Activated naive CD4-positive, alpha-beta T cell treated with anti-CD3 and anti-CD28 coated beads, Interleukin-2, amount 10 ng/mL, durations not matched to agents 7 days and 5 days (primary cell): ENCODE results near the gene COL23A1.

Experiments used
- CTCF ChIA-PET: fragments of 350-600 bp; sonication (Branson Sonifier 250); formaldehyde crosslinking; loops from one replicate; lab custom pipeline; 2021; ENCODE audit warnings: antibody characterized with exemption; lab: Charles Lee
- DNase-seq: peaks from one replicate; pipeline ENCODE4 v3.0.0-alpha.2; 2020
- H3K27ac Mint-ChIP-seq: one replicate; pipeline ENCODE4 v1.8.0; 2021; ENCODE audit warnings: mild to moderate bottlenecking, moderate library complexity, mixed read lengths
- H3K27me3 Mint-ChIP-seq: one replicate; pipeline ENCODE4 v1.8.0; 2021; ENCODE audit warnings: mild to moderate bottlenecking, mixed read lengths
- H3K36me3 Mint-ChIP-seq: one replicate; pipeline ENCODE4 v1.8.0; 2021; ENCODE audit warnings: mixed read lengths
- H3K4me1 Mint-ChIP-seq: one replicate; pipeline ENCODE4 v1.8.0; 2021; ENCODE audit warnings: mixed read lengths
- H3K4me3 Mint-ChIP-seq: one replicate; pipeline ENCODE4 v1.8.0; 2021; ENCODE audit warnings: mild to moderate bottlenecking, moderate library complexity, mixed read lengths
- H3K9me3 Mint-ChIP-seq: one replicate; pipeline ENCODE4 v1.8.0; 2021; ENCODE audit warnings: mixed read lengths

COL23A1 gene

DNA sequence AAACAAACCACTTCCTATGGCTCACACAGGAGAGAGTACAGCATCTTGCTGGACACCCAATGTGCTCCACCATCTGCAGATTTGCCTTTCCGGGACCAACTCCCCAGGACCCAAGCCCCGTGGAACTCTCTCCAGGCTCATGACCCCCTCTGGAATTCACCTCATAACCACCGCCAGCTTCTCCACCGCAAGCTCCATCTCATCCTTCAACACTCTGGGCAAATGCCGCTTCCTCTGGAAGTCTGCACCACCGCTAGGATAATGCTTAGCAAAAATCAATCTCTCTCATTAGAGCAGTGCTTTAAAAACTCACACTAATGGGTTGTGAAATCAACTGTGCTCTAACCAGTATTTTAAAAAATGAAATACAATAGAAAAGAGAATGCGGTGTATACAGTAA is 150.0 kb downstream of the COL23A1 start:
- peaks cover 5% of the 10 kb centered on the region for H3K4me1 Mint-ChIP-seq
- H3K36me3 Mint-ChIP-seq, result no peaks in the 10 kb centered on the region
- peaks cover 48% of the 10 kb centered on the region for H3K27me3 Mint-ChIP-seq
- no peak overlapping the region for H3K27ac Mint-ChIP-seq
- H3K9me3 Mint-ChIP-seq, result no peaks in the 10 kb centered on the region
- no peak overlapping the region for H3K4me3 Mint-ChIP-seq
- CTCF ChIA-PET, result no interaction called here
- DNase-seq, result no peak

DNA sequence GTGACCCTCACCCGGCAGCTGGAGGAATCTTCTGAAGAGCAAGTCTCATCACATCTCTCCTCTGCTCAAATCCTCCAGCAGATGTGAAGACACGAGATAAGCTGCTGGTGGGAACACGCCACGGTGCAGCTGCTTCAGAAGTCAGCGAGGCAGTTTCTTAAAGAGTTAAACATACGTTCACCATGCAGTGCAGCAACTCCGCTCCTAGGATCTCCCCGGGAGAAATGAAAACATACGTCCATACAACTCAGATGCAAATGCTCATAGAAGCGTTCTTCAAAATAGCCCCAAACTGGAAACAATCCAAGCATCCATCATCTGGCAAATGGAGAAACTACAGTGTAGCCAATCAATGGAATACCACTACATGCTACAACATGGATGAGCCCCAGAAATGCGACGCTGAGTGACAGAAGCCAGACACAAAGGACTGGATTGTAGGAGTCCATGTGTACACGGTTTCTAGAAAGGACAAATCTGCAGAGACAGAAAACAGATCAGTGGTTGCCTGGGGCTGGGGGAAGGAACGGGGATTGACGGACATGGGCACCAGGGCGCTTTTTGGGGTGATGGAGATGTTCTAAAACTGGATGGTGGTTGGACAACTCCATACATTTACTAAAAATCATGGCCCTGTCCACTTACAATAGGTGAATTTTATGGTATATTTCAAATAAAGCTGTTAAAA is 150.6 kb downstream of the COL23A1 start:
- CTCF ChIA-PET, result no interaction called here
- Mint-ChIP-seq H3K27ac (no peak overlapping the region), H3K27me3 (peaks cover 48% of the 10 kb centered on the region), H3K4me3 (no peak overlapping the region), H3K36me3 (no peaks in the 10 kb centered on the region), H3K9me3 (no peaks in the 10 kb centered on the region), H3K4me1 (peaks cover 5% of the 10 kb centered on the region)
- no peak for DNase-seq

DNA sequence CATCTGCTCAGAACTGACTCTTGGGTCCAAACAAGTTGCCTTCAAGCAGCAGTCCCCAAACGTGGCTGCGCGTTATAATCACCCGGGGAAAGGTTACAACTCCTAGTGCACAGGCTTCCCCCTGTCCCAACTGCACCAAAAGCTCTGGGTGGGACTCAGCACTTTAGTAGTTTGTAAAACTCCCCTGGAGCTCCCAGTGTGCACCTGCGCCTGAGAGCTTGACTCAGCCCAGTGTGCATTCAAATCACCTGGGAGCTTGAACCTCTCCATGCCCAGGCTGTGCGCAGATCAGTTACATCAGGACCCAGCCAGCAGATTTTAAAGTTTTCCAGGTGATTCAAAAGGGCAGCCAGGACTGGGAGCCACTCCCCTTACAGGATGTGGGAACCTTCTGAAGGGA is 151.4 kb downstream of the COL23A1 start:
- Mint-ChIP-seq H3K27me3 (peaks cover 44% of the 10 kb centered on the region), H3K4me1 (peaks cover 5% of the 10 kb centered on the region), H3K4me3 (no peak overlapping the region), H3K27ac (no peak overlapping the region), H3K9me3 (no peaks in the 10 kb centered on the region), H3K36me3 (no peaks in the 10 kb centered on the region)
- DNase-seq, result no peak
- CTCF ChIA-PET, result no interaction called here

DNA sequence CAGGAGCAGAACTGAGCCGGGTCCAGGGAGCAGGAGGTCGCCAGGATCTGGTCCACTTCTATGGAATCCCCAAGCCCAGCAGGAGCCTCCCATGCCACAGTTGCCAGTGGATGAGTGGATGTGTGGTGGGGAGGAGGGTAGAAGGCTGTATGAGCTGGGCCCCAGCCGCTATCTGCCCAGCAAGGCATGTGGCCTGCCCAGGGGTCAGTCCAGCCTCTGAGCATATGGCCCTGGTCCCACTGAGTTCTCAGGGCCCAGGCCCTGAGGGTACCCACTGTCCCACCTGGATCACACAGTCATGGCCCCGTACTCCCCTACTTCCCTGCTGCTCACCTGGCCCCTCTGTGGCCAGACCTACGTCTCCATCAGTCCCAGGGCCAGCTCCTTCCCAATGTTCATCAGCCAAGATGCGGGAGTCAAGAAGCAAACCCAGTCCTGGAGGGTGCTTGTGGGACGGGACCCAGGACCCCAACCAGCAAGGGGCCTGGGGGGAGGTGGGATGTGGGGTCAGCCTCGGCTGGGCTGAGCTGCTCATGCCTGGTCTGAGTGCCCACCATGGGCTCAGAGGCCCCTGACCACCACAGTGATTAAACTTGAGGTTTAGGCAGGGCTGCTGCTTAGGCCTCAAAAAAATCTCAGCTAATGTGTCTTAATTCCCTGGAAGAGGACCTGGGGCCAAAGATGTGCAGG is 152.7 kb downstream of the COL23A1 start:
- peaks cover 35% of the 10 kb centered on the region for H3K27me3 Mint-ChIP-seq
- H3K4me3 Mint-ChIP-seq, result no peak overlapping the region
- no peak for DNase-seq
- H3K4me1 Mint-ChIP-seq, result no peaks in the 10 kb centered on the region
- no peaks in the 10 kb centered on the region for H3K36me3 Mint-ChIP-seq
- no peaks in the 10 kb centered on the region for H3K9me3 Mint-ChIP-seq
- CTCF ChIA-PET, result interaction anchor here (0.6 kb wide), 1 partner anchor 35 kb away, joined by 3 read pairs; no protein-coding TSS in a partner anchor
- no peak overlapping the region for H3K27ac Mint-ChIP-seq

DNA sequence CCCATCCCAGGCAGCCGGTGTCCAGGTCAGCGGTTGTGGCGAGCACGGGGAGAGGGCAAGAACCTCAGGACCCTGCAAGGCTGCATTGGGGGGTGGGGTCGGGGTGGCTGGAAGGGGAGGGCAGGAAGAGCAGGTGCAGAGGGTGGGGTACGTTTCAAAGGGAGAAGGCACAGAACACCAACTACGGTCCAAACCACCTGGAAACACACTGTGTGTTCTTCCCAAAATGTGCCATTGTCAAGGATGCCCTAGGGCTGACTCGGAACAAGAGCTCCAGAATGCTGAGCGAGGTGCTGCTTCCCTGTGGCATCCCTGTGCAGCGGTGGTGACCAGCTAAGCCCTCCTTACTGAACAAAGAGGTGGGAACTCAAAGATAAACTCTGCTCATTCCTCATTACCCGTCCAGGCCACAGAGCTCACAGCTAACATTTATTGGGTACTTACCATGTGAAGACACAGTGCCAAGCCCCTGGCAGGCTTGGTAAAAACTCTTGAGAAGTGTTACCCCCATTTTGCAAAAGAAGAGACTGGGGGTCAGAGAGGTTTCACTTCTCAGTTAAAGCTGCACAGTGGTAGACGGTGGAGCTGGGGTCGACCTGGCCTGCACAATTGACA is 153.8 kb downstream of the COL23A1 start:
- DNase-seq, result no peak
- CTCF ChIA-PET, result interaction anchor here (0.6 kb wide), 1 partner anchor 36 kb away, joined by 3 read pairs; no protein-coding TSS in a partner anchor
- H3K4me3 Mint-ChIP-seq, result no peak overlapping the region
- H3K27ac Mint-ChIP-seq, result no peak overlapping the region
- H3K36me3 Mint-ChIP-seq, result no peaks in the 10 kb centered on the region
- no peaks in the 10 kb centered on the region for H3K9me3 Mint-ChIP-seq
- H3K4me1 Mint-ChIP-seq, result no peaks in the 10 kb centered on the region
- peaks cover 30% of the 10 kb centered on the region for H3K27me3 Mint-ChIP-seq

DNA sequence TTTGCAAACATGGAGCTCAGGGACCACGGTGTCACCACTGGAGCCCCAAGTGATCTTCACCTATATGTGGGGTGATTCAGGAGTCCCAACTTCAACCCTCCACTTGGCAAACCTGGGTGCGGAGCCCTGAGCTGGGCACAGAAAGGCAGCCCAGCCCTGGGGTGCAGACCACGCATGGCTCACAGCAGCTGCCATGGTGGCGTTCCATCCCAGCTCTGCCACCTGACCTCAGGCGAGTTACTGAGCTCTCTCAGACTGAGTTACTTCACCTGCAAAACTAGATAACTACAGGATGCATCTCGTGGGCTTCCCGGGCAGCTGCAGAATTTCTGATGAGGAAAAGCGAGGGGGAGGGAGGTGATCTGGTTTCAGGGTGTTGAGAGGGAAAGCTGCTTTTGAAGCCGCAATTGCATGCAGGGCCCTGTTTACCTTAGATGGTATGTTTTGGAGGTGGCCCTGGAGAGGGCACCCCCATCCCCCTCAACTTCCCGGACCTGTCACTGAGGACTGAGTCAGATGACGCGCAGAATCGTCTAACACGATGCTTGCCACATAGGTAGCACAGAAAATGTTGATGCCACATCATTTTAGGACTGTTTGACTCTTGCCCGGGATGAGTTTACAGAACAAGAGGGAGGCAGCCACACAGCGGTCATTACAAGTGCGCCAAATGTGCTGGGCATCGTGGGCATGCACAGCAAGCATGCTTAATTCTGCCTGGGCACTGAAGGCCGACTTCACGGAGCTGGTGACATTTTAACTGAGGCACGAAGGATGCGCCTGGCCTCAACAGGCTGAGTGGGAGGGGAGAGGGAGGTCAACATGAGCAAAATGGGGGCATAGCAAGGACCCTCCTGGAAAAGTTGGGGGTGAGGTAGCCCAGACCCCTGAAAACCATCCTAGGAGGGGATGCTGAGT is 154.6 kb downstream of the COL23A1 start:
- Mint-ChIP-seq H3K36me3 (no peaks in the 10 kb centered on the region), H3K9me3 (no peaks in the 10 kb centered on the region), H3K27ac (no peak overlapping the region), H3K27me3 (peaks cover 28% of the 10 kb centered on the region), H3K4me1 (no peaks in the 10 kb centered on the region), H3K4me3 (no peak overlapping the region)
- CTCF ChIA-PET, result interaction anchor here (1.1 kb wide), 1 partner anchor 26 kb away, joined by 3 read pairs; no protein-coding TSS in a partner anchor
- no peak for DNase-seq

DNA sequence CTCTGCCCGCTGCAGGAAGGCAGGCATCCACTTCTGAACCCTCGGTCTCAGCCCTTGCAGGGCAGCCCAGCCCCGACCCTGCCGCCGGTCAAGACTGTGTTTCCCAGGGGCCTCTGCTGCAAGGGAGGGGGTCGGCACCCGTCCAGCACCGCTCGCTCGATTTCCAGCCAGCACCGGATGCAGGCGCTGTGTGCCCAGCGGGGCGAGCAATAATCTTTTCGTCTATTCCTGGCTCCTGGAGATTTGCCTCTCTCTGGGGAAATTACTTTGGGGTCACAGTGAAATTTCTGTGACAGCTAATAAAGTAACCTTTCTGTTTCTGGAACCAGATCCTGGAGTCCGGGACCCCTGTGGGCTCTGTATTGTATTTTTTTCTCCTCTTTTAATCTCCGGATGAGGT is 155.3 kb downstream of the COL23A1 start:
- no peaks in the 10 kb centered on the region for H3K4me1 Mint-ChIP-seq
- H3K4me3 Mint-ChIP-seq, result no peak overlapping the region
- H3K27me3 Mint-ChIP-seq, result peaks cover 26% of the 10 kb centered on the region
- DNase-seq, result no peak
- CTCF ChIA-PET, result interaction anchor here (1.1 kb wide), 1 partner anchor 27 kb away, joined by 3 read pairs; no protein-coding TSS in a partner anchor
- H3K9me3 Mint-ChIP-seq, result no peaks in the 10 kb centered on the region
- H3K36me3 Mint-ChIP-seq, result no peaks in the 10 kb centered on the region
- H3K27ac Mint-ChIP-seq, result no peak overlapping the region

DNA sequence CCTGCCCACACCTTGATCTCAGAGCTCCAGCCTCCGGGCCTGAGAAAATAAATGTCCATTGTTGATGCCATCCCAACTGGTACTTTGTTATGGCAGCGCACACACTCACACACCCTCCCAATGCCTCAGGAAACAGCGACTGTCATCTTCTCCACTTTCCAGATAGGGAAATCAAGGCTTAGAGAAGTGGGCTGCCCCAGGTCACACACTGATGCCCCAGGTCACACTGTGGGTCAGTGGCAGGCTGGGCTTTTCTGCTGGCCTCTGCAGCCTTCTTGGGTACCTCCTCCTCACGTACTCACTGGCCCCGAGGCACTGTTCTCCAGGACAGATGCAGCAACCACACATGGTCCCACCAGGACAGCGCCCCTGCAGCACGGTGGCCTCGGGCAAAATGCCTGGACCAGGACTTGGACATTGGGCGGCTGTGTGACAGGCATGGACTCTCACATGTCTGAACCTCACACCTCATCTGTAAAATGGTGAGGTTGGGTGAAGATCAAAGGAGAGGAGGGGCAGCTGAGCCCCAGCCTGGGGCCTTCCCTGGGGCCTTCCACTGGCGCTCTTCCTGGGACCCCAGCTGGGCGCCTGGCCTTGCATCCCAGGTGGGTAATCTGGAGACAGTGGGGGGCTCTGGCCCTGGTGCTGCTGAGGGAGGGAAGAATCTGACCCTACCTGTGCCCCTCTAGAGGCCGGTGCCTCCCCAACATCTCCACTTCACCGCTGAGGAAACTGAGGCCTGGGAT is 156.0 kb downstream of the COL23A1 start:
- no peak for DNase-seq
- H3K4me3 Mint-ChIP-seq, result no peak overlapping the region
- no peaks in the 10 kb centered on the region for H3K36me3 Mint-ChIP-seq
- no peak overlapping the region for H3K27ac Mint-ChIP-seq
- no peaks in the 10 kb centered on the region for H3K9me3 Mint-ChIP-seq
- H3K4me1 Mint-ChIP-seq, result no peaks in the 10 kb centered on the region
- CTCF ChIA-PET, result interaction anchor here (1.1 kb wide), 1 partner anchor 27 kb away, joined by 3 read pairs; no protein-coding TSS in a partner anchor
- H3K27me3 Mint-ChIP-seq, result peaks cover 20% of the 10 kb centered on the region

DNA sequence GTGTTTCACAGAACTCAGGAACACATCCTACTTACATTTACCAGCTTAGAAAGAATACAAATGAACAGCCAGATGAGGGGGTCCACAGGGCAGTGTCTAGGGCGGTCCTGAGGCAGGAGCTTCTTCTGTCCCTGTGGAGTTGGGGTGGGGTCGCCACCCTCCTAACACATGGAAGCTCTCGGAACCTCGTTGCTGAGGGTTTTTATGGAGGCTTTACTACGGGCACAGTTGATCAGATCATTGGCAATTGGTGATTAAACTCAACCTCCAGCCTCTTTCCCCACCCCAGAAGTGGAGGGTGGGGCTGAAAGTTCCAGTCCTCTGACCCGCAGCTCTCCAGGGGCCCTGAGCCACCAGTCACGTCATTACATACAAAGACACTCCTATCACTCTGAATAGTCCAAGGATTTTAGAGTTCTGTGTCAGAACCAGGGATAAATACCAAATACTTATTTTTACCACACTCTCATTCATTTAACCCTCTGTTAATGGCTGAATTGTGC is 156.9 kb downstream of the COL23A1 start:
- H3K27ac Mint-ChIP-seq, result no peak overlapping the region
- no peak overlapping the region for H3K4me3 Mint-ChIP-seq
- H3K27me3 Mint-ChIP-seq, result peaks cover 14% of the 10 kb centered on the region
- H3K4me1 Mint-ChIP-seq, result no peaks in the 10 kb centered on the region
- no peak for DNase-seq
- CTCF ChIA-PET, result no interaction called here
- no peaks in the 10 kb centered on the region for H3K9me3 Mint-ChIP-seq
- H3K36me3 Mint-ChIP-seq, result no peaks in the 10 kb centered on the region

DNA sequence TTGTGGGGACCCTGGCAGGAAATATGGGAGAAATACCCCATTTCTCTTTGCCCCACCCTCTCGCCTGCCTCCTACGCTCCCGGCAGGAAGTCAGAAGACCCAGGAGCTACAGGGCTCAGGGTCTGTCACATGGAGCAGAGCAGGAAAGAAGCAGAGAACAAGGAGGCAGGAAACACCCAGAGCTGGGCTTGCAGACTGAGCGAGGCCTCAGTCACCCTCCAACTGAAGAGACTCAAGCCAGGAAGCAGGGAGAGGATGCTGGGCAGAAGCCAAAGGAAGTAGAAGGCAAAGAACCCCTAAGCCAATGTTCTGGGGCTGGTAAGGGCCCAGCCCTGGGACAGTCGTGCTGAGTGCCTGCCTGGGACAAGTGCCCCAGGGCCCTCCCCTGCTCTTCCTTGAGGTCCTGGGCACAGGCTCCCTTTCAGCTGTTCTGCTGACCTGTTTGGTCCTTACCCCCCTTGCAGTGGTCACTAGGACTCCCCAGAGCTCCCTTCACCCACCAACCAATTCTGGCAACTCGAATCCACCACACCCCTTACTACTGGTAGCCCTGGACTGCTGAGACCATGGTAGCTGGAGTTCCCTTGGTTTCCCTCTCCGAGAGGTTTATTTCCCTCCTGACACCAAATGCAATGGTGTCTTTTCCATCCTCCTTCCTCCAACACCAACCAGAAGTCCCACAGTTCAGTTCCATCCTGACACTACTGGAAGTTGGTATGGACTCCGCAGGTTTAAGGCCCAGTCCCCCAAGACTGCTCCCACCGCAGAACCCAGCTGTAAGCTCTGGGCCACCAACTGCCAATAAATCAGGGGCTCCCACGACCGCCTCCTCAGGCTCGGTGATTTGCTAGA is 157.5 kb downstream of the COL23A1 start:
- Mint-ChIP-seq H3K4me3 (no peak overlapping the region), H3K27me3 (peaks cover 10% of the 10 kb centered on the region), H3K4me1 (no peaks in the 10 kb centered on the region), H3K36me3 (no peaks in the 10 kb centered on the region), H3K27ac (no peak overlapping the region), H3K9me3 (no peaks in the 10 kb centered on the region)
- no peak for DNase-seq
- CTCF ChIA-PET, result no interaction called here

DNA sequence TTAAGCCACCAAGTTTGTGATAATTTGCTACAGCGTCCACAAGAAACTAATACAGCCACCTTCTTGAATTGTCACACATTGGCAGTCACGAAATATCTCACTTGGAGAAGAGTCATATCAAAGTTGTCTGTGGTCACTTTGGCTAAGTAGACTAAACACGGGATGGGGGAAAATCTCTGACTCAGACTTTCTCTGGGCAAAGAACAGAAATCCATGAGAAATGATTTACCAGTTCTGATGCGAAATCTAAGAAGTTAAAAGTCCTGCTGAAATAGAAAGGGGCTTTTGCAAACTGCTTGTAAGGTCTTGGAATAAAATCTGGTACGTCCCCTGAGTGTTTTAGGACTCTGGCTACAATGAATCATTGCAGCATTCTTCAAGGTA is 158.4 kb downstream of the COL23A1 start:
- no peaks in the 10 kb centered on the region for H3K9me3 Mint-ChIP-seq
- CTCF ChIA-PET, result no interaction called here
- no peak for DNase-seq
- H3K4me3 Mint-ChIP-seq, result no peak overlapping the region
- H3K27ac Mint-ChIP-seq, result no peak overlapping the region
- no peaks in the 10 kb centered on the region for H3K36me3 Mint-ChIP-seq
- peaks cover 4% of the 10 kb centered on the region for H3K27me3 Mint-ChIP-seq
- H3K4me1 Mint-ChIP-seq, result no peaks in the 10 kb centered on the region

DNA sequence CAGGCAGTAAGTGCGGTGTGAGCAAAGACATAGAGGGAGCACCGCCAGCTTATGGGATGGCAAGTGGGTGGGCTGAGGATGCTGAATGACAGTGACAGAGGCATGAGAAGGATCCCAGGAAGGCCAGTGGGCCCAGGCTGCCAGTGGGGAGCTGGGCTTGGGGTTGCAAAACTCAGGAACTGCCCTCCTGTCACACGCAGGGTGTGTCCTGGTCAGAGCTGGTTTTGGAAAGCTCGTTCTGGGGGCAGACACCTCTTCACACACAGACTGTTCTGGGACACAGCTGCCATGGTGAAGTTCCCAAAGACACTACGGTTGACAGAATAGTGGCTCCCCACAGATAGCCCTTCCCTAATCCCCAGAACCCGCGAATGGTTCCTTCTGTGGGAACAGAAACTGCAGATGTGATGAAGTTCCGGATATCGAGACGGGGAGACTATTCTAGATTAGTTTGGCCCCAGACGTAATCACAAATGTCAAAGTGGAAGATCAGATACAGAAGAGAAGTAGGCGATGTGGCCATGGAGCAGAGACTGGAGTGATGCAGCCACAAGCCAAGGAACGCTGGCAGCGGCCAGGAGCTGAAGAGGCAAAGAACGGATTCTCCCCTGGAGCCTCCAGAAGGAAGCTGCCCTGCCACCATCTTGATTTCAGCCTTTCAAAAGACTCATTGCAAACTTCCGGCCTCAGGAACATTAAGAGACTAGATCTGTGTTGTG is 159.0 kb downstream of the COL23A1 start:
- Mint-ChIP-seq H3K9me3 (no peaks in the 10 kb centered on the region), H3K27ac (no peak overlapping the region), H3K4me1 (no peaks in the 10 kb centered on the region), H3K4me3 (no peak overlapping the region), H3K27me3 (peaks cover 4% of the 10 kb centered on the region), H3K36me3 (no peaks in the 10 kb centered on the region)
- DNase-seq, result no peak
- CTCF ChIA-PET, result no interaction called here
